Astrocyte of the spinal cord (primary cell): ENCODE results near the gene ZNF567.
"Not testable (repeated sequence)": the region's sequence is repeated elsewhere in the genome, so short reads cannot be mapped to it uniquely, and the experiment has no call there.

Experiments used
- DNase-seq: peaks from one replicate; pipeline ENCODE4 v3.0.0; 2011; ENCODE audit warnings: low read depth, low spot score
- H3K4me3 ChIP-seq: 2 replicates; pipeline ENCODE4 v1.5.1; 2011; ENCODE audit warnings: low read depth, mild to moderate bottlenecking, low read length, moderate library complexity
- in situ Hi-C: cut with HindIII; loops from 2 replicates; pipeline ENCODE4 v1.10.0; 2017; ENCODE audit warnings: low sequenced_read_pairs
- TF ChIP-seq, protein P1 (sequence below): IDR thresholded peaks from 2 replicates; pipeline ENCODE4 v1.5.1; 2012; ENCODE audit warnings: low read depth, mild to moderate bottlenecking, low read length, inconsistent platforms

Gene ZNF567

DNA sequence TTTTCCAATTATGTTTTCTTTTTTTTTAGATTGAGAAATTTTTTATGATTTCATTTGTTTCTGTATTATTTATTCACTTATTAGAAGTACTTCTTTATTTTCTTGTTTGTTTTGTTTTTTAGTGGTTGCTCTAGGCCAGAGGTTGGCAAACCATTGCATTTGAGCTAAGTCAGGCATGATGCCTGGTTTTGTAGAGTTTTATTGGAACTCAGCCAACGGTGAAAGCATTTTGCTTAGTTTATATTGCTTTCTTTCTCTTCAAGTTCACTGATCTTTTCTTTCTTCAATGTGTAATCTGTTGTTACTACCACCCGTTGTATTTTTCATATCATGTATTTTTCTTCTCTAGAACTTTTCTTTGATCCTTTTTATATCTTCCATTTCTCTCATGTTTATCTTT lies 19.7 kb downstream of the ZNF567 start:
- in situ Hi-C loops, result no loop called here
- DNase-seq, result no peak
- TF ChIP-seq, protein P1, sequence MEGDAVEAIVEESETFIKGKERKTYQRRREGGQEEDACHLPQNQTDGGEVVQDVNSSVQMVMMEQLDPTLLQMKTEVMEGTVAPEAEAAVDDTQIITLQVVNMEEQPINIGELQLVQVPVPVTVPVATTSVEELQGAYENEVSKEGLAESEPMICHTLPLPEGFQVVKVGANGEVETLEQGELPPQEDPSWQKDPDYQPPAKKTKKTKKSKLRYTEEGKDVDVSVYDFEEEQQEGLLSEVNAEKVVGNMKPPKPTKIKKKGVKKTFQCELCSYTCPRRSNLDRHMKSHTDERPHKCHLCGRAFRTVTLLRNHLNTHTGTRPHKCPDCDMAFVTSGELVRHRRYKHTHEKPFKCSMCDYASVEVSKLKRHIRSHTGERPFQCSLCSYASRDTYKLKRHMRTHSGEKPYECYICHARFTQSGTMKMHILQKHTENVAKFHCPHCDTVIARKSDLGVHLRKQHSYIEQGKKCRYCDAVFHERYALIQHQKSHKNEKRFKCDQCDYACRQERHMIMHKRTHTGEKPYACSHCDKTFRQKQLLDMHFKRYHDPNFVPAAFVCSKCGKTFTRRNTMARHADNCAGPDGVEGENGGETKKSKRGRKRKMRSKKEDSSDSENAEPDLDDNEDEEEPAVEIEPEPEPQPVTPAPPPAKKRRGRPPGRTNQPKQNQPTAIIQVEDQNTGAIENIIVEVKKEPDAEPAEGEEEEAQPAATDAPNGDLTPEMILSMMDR, result no peak
- H3K4me3 ChIP-seq, result no peak overlapping the region

DNA sequence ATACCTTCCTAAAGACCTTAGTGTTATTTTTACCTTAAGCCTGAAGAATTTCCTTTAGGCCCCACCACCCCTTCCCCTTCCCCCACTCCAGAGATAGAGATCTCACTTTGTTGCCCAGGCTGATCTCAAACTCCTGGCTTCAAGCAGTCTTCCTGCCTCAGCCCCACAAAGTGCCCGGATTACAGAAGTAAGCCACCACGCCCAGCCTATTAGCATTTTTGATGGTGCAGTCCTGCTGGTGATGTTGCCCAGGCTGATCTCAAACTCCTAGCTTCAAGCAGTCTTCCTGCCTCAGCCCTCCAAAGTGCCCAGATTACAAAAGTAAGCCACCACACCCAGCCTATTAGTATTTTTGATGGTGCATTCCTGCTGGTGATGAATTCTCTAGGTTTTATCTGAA lies 22.0 kb downstream of the ZNF567 start:
- H3K4me3 ChIP-seq, result no peak overlapping the region
- in situ Hi-C loops, result no loop called here
- DNase-seq, result no peak
- TF ChIP-seq, protein P1, result no peak

DNA sequence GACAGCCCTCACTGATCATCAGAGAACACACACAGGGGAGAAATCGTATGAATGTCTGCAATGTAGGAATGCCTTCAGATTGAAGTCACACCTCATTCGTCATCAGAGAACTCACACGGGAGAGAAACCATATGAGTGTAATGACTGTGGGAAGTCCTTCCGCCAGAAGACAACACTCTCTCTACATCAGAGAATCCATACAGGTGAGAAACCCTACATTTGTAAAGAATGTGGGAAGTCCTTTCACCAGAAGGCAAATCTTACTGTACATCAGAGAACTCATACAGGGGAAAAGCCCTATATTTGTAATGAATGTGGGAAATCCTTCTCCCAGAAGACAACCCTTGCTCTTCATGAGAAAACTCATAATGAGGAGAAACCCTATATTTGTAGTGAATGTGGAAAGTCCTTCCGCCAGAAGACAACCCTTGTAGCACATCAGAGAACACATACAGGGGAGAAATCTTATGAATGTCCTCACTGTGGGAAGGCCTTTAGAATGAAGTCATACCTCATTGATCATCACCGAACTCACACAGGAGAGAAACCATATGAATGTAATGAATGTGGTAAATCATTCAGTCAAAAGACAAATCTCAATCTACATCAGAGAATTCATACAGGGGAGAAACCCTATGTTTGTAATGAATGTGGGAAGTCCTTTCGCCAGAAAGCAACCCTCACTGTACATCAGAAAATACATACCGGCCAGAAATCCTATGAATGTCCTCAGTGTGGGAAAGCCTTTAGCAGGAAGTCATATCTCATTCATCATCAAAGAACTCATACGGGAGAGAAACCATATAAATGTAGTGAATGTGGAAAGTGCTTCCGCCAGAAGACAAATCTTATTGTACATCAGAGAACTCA lies 32.5 kb downstream of the ZNF567 start:
- DNase-seq, result peak; percentile 29
- in situ Hi-C loops, result no loop called here
- H3K4me3 ChIP-seq, result no peak overlapping the region
- TF ChIP-seq, protein P1, result no peak

DNA sequence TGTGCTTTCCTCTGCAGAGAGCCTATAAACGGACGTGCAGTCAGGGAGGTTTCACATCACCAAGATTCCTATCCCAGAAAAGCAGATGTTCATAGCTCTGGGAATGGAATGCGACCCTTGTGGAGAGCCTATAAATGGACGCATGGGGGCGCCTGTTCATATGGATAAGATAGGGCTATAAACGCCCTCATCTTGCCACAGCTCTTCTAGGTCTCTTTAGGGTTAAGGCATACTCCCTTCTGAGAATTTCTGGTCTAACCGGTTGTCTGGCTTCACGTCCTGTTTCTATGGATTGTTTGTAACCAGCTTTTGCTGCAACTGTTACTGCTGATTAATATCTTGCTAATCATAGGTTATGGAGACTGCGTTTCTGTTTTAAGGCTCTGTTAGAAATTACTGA lies 48.8 kb downstream of the ZNF567 start:
- in situ Hi-C loops, DNase-seq, H3K4me3 ChIP-seq: not testable (repeated sequence)

DNA sequence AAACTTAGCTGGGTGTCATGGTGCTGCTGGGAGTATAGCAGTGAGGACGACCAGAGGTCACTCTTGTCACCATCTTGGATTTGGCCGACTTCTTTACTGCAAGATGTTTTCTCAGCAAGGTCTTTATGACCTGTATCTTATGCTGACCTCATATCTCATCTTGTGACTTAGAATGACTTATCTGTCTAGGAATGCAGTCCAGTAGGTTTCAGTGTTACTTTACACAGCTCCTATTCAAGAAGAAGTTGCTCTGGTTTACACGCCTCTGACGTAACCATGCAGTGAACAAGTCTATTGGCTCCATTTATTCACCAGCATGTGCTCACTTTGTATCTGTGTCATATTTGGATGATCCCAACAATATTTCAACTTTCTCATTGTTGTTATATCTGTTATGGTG lies 58.5 kb downstream of the ZNF567 start:
- TF ChIP-seq, protein P1, result no peak
- no peak for DNase-seq
- no peak overlapping the region for H3K4me3 ChIP-seq
- in situ Hi-C loops, result no loop called here

DNA sequence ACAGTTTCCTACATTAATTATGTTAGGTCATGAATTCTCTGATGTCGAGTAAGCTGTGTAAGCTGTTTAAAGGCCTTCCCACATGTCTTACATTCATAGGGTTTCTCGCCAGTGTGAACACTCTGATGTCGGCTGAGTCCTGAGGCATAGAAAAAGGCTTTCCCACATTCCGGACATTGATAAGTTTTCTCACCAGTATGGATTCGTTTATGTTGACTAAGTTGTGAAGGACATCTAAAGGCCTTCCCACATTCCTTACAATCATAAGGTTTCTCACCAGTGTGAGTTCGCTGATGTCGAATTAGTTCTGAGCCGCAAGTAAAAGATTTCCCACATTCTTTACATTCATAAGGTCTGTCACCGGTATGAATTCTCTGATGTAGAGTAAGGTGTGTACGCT lies 60.3 kb downstream of the ZNF567 start:
- in situ Hi-C loops, result no loop called here
- TF ChIP-seq, protein P1, result no peak

DNA sequence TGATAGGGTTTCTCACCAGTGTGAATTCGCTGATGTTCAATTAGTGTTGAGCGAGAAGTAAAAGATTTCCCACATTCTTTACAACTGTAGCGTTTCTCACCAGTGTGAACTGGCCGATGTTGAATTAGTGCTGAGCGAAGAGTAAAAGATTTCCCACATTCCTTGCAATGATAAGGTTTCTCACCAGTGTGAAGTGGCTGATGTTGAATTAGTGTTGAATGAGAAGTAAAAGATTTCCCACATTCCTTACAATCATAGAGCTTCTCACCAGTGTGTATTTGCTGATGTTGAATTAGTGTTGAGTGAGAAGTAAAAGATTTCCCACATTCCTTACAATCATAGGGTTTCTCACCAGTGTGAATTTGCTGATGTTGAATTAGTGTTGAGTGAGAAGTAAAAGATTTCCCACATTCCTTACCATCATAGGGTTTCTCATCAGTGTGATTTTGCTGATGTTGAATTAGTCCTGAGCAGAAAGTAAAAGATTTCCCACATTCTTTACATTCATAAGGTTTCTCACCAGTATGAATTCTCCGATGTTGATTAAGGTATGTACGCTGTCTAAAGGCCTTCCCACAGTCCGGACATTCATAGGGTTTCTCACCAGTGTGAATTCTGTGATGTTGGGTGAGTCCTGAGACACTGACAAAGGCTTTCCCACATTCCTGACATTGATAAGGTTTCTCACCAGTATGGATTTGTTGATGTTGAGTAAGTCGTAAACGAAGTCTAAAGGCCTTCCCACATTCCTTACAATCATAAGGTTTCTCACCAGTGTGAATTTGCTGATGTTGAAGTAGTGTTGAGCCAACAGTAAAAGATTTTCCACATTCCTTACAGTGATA lies 61.2 kb downstream of the ZNF567 start:
- in situ Hi-C loops, result no loop called here
- no peak for DNase-seq
- TF ChIP-seq, protein P1, result no peak
- no peak overlapping the region for H3K4me3 ChIP-seq

More for the DNA sequence above, 60.3 kb downstream of the ZNF567 start:
- no peak for DNase-seq
- no peak overlapping the region for H3K4me3 ChIP-seq

DNA sequence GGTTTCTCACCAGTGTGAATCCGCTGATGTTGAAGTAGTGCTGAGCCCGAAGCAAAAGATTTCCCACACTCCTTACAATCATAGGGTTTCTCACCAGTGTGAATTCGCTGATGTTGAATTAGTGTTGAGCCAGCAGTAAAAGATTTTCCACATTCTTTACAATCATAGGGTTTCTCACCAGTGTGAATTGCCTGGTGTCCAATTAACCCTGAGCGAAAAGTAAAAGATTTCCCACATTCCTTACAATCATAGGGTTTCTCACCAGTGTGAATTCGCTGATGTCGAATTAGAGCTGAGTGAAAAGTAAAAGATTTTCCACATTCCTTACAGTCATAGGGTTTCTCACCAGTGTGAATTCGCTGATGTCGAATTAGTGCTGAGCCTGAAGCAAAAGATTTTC lies 62.2 kb downstream of the ZNF567 start:
- H3K4me3 ChIP-seq, in situ Hi-C loops, DNase-seq: not testable (repeated sequence)
